AG04450 (cell line): ENCODE results near the gene ARHGAP26. TPM values are rescaled to one million over a fixed set of nuclear protein-coding genes. Genes with fewer than 3 reads are reported as not detected.

Experiments
- CTCF ChIA-PET: fragments of 300-600, 350-600 bp; formaldehyde crosslinking; extraction: SDS; loops from one replicate; lab custom pipeline; 2022; ENCODE audit warnings: antibody characterized with exemption, inconsistent platforms; lab: Charles Lee
- POLR2A ChIA-PET: fragments of 350-600 bp; formaldehyde crosslinking; extraction: SDS; loops from one replicate; lab custom pipeline; 2021; ENCODE audit warnings: antibody characterized with exemption, inconsistent platforms; lab: Yijun Ruan, JAX
- DNase-seq: peaks from one replicate; pipeline ENCODE4 v3.0.0-alpha.2; 2011; ENCODE audit warnings: low read depth, low spot score
- H3K27ac ChIP-seq: one replicate; pipeline ENCODE4 v1.5.1; 2012; ENCODE audit warnings: low read depth, low read length, control low read depth
- H3K27me3 ChIP-seq: one replicate; pipeline ENCODE4 v1.6.0; 2012; ENCODE audit warnings: low read length; ENCODE audit not compliant: control insufficient read depth, insufficient read depth
- H3K4me3 ChIP-seq: 2 replicates; pipeline ENCODE4 v1.5.1; 2011; ENCODE audit warnings: mild to moderate bottlenecking, low read depth, low read length, control low read depth
- H3K9me3 ChIP-seq: 2 replicates; pipeline ENCODE4 v1.5.1; 2012; ENCODE audit warnings: low read length; ENCODE audit not compliant: control insufficient read depth, insufficient read depth
- CTCF ChIP-seq: IDR thresholded peaks from 2 replicates; pipeline ENCODE4 v1.5.1; 2011; ENCODE audit warnings: low read depth, low read length, control low read depth, inconsistent platforms
- polyA plus RNA-seq: library from polyadenylated mRNA; depleted of rRNA; stranded (reverse); fragments of >200 nt; gene quantifications from 2 replicates; pipeline ENCODE4 v1.2.3, GENCODE V29; 2011

The ARHGAP26 gene
- polyA plus RNA-seq, 1 experiment, result 0.56 TPM

GRCh38 chr5:143267186-143267585 is 497.0 kb downstream of the ARHGAP26 start:
- Histone ChIP-seq H3K27me3 (no peaks in the 10 kb centered on the region), H3K9me3 (peaks cover 3% of the 10 kb centered on the region; the same call in 1 of the 2 replicates), H3K27ac (no peak overlapping the region), H3K4me3 (no peak overlapping the region)
- POLR2A ChIA-PET, result no interaction called here
- DNase-seq, result no peak
- CTCF ChIA-PET, result no interaction called here
- no peak for TF ChIP-seq CTCF

- ChIA-PET POLR2A (no interaction called here), CTCF (no interaction called here)
- Histone ChIP-seq H3K27me3 (no peaks in the 10 kb centered on the region), H3K27ac (no peak overlapping the region), H3K4me3 (no peak overlapping the region), H3K9me3 (peaks cover 3% of the 10 kb centered on the region; the same call in 1 of the 2 replicates)
- DNase-seq, result no peak
- TF ChIP-seq CTCF, result no peak
These were observed 498.2 kb downstream of the ARHGAP26 start for GRCh38 chr5:143268388-143268787.

- Histone ChIP-seq H3K9me3 (peaks cover 3% of the 10 kb centered on the region; the same call in 1 of the 2 replicates), H3K27me3 (no peaks in the 10 kb centered on the region), H3K4me3 (no peak overlapping the region), H3K27ac (no peak overlapping the region)
- no peak for TF ChIP-seq CTCF
- ChIA-PET CTCF (no interaction called here), POLR2A (no interaction called here)
- DNase-seq, result no peak
These were observed 501.3 kb downstream of the ARHGAP26 start for GRCh38 chr5:143271431-143271830.

GRCh38 chr5:143274952-143275351 is 504.8 kb downstream of the ARHGAP26 start:
- Histone ChIP-seq H3K27me3 (no peaks in the 10 kb centered on the region), H3K4me3 (no peak overlapping the region), H3K27ac (no peak overlapping the region), H3K9me3 (peaks cover 2% of the 10 kb centered on the region; the same call in 1 of the 2 replicates)
- POLR2A ChIA-PET, result no interaction called here
- no peak for TF ChIP-seq CTCF
- DNase-seq, result no peak
- CTCF ChIA-PET, result no interaction called here

GRCh38 chr5:143275512-143276363 is 505.6 kb downstream of the ARHGAP26 start:
- CTCF ChIA-PET, result interaction anchor here (0.6 kb wide), 1 partner anchor 17 kb away, joined by 4 read pairs; no protein-coding TSS in a partner anchor
- POLR2A ChIA-PET, result no interaction called here
- no peak for DNase-seq
- H3K4me3 ChIP-seq, result no peak overlapping the region
- no peaks in the 10 kb centered on the region for H3K9me3 ChIP-seq
- no peak overlapping the region for H3K27ac ChIP-seq
- no peak for TF ChIP-seq CTCF
- H3K27me3 ChIP-seq, result no peaks in the 10 kb centered on the region
